Measurements from ENCODE around the gene MACROH2A2. TPM values are rescaled to one million over a fixed set of nuclear protein-coding genes. Genes with fewer than 3 reads are reported as not detected.

The MACROH2A2 gene
- total RNA-seq, 1 experiment from 2014 or later = 3.0 TPM

DNA sequence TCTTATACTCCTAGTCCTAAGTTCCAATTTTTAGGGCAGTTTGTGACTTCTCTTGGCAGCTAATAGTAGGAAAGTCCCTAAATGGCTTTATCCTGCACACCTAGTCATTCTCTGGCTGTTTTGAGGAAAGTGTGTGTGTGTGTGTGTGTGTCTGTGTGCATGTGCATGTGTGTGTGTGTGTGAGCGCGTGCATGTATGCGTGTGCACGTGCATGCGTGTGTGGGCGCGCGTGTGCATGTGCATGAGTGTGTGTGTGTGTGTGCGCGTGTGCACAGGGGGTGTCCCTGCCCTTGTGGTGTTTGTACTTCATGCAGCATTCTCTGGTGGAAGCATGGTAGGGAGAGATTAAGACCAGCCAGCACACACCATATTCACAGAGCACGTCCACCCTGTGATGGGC lies 18.2 kb downstream of the MACROH2A2 start:
- DNase-seq (ENCODE audit: low read depth, low spot score) (no peak), ATAC-seq (no peak)
- no peak overlapping the region for H3K4me3 ChIP-seq (ENCODE audit: low read depth in 2 of 2, low read length in 2 of 2)
- no peaks in the 10 kb centered on the region for H3K36me3 ChIP-seq (ENCODE audit: control insufficient read depth, insufficient read depth, low read length)
- peaks cover 4% of the 10 kb centered on the region; the same call in 1 of the 2 replicates for H3K27me3 ChIP-seq (ENCODE audit: control insufficient read depth, insufficient read depth, low read length)
- no peak overlapping the region for H3K27ac ChIP-seq (ENCODE audit: low read length)
- POLR2A ChIA-PET = no interaction called here
- H3K4me1 ChIP-seq (ENCODE audit: control insufficient read depth, insufficient read depth, low read length) = no peaks in the 10 kb centered on the region
- TF ChIP-seq SIN3A (IDR thresholded peaks at IDR 0.05; ENCODE audit: borderline replicate concordance, insufficient read depth, low read depth, low read length) (no peak), POLR2AphosphoS5 (IDR thresholded peaks at IDR 0.05; ENCODE audit: low read depth, low read length) (no peak), TCF7L2 (IDR thresholded peaks at IDR 0.05; ENCODE audit: low read depth, low read length) (no peak)
- TF ChIP-seq, protein P1, sequence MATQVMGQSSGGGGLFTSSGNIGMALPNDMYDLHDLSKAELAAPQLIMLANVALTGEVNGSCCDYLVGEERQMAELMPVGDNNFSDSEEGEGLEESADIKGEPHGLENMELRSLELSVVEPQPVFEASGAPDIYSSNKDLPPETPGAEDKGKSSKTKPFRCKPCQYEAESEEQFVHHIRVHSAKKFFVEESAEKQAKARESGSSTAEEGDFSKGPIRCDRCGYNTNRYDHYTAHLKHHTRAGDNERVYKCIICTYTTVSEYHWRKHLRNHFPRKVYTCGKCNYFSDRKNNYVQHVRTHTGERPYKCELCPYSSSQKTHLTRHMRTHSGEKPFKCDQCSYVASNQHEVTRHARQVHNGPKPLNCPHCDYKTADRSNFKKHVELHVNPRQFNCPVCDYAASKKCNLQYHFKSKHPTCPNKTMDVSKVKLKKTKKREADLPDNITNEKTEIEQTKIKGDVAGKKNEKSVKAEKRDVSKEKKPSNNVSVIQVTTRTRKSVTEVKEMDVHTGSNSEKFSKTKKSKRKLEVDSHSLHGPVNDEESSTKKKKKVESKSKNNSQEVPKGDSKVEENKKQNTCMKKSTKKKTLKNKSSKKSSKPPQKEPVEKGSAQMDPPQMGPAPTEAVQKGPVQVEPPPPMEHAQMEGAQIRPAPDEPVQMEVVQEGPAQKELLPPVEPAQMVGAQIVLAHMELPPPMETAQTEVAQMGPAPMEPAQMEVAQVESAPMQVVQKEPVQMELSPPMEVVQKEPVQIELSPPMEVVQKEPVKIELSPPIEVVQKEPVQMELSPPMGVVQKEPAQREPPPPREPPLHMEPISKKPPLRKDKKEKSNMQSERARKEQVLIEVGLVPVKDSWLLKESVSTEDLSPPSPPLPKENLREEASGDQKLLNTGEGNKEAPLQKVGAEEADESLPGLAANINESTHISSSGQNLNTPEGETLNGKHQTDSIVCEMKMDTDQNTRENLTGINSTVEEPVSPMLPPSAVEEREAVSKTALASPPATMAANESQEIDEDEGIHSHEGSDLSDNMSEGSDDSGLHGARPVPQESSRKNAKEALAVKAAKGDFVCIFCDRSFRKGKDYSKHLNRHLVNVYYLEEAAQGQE (IDR thresholded peaks at IDR 0.05; ENCODE audit: insufficient read depth in 1 of 2, low read depth in 2 of 2, low read length in 1 of 2) = no peak
- TF ChIP-seq, protein P2, sequence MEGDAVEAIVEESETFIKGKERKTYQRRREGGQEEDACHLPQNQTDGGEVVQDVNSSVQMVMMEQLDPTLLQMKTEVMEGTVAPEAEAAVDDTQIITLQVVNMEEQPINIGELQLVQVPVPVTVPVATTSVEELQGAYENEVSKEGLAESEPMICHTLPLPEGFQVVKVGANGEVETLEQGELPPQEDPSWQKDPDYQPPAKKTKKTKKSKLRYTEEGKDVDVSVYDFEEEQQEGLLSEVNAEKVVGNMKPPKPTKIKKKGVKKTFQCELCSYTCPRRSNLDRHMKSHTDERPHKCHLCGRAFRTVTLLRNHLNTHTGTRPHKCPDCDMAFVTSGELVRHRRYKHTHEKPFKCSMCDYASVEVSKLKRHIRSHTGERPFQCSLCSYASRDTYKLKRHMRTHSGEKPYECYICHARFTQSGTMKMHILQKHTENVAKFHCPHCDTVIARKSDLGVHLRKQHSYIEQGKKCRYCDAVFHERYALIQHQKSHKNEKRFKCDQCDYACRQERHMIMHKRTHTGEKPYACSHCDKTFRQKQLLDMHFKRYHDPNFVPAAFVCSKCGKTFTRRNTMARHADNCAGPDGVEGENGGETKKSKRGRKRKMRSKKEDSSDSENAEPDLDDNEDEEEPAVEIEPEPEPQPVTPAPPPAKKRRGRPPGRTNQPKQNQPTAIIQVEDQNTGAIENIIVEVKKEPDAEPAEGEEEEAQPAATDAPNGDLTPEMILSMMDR (IDR thresholded peaks at IDR 0.05) = no peak
- intact Hi-C loops (cut with micrococcal nuclease; ENCODE audit: unreplicated experiment) = no loop called here
- in situ Hi-C loops (cut with HindIII; ENCODE audit: low pct_unique_long_range_greater_than_20kb, low sequenced_read_pairs) = no loop called here
- CTCF ChIA-PET = no interaction called here
- no TSS peak for BruUV-seq (replicated peaks)
- no peaks in the 10 kb centered on the region for H3K9me3 ChIP-seq (ENCODE audit: control insufficient read depth, insufficient read depth, low read depth, low read length)

DNA sequence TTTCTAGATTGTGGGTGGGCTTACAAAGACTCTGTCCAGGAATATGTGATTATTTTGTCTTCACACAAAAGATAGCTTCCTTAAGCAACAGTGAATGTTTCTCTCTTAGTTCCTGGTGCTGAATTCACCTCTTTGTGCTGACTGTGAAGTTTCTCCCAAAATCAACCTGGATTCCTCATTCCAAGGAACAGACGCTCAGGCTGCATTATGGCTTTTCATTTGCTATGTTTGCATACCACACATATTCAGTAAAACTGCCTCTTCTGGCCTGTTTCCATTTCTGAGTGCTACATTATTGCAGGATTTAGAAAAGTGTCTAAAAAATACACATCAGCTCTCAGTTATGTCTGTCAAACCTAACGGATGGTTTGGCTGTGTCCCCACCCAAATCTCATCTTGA lies 21.5 kb downstream of the MACROH2A2 start:
- H3K36me3 ChIP-seq (ENCODE audit: control insufficient read depth, insufficient read depth, low read length) = no peaks in the 10 kb centered on the region
- in situ Hi-C loops (cut with HindIII; ENCODE audit: low pct_unique_long_range_greater_than_20kb, low sequenced_read_pairs) (no loop called here), intact Hi-C loops (cut with micrococcal nuclease; ENCODE audit: unreplicated experiment) (no loop called here)
- H3K27me3 ChIP-seq (ENCODE audit: control insufficient read depth, insufficient read depth, low read length) = peaks cover 6% of the 10 kb centered on the region; the same call in 1 of the 2 replicates
- DNase-seq (ENCODE audit: low read depth, low spot score) (no peak), ATAC-seq (no peak)
- no peaks in the 10 kb centered on the region for H3K9me3 ChIP-seq (ENCODE audit: control insufficient read depth, insufficient read depth, low read depth, low read length)
- no peaks in the 10 kb centered on the region for H3K4me1 ChIP-seq (ENCODE audit: control insufficient read depth, insufficient read depth, low read length)
- BruUV-seq (replicated peaks) = no TSS peak
- H3K27ac ChIP-seq (ENCODE audit: low read length) = no peak overlapping the region
- CTCF ChIA-PET = no interaction called here
- POLR2A ChIA-PET = no interaction called here
- TF ChIP-seq TCF7L2 (IDR thresholded peaks at IDR 0.05; ENCODE audit: low read depth, low read length) = no peak
- TF ChIP-seq POLR2AphosphoS5 (IDR thresholded peaks at IDR 0.05; ENCODE audit: low read depth, low read length) = no peak
- TF ChIP-seq, protein P2 (IDR thresholded peaks at IDR 0.05) = no peak
- TF ChIP-seq, protein P1 (IDR thresholded peaks at IDR 0.05; ENCODE audit: insufficient read depth in 1 of 2, low read depth in 2 of 2, low read length in 1 of 2) = no peak
- no peak for TF ChIP-seq SIN3A (IDR thresholded peaks at IDR 0.05; ENCODE audit: borderline replicate concordance, insufficient read depth, low read depth, low read length)
- no peak overlapping the region for H3K4me3 ChIP-seq (ENCODE audit: low read depth in 2 of 2, low read length in 2 of 2)
